Fibroblast of pulmonary artery (primary cell): ENCODE data around the gene CBX4.

Experiments
- DNase-seq: peaks from one replicate; pipeline ENCODE4 v3.0.0-alpha.2; 2010; ENCODE audit warnings: low read depth
- H3K4me3 ChIP-seq: replicated peaks from 2 replicates; pipeline ENCODE4 v1.5.1; 2011; ENCODE audit warnings: low read depth, mild to moderate bottlenecking, control low read depth, low read length, moderate library complexity
- TF ChIP-seq, protein P1 (sequence below): IDR thresholded peaks from 2 replicates; pipeline ENCODE4 v1.5.1; 2011; ENCODE audit warnings: mild to moderate bottlenecking, control low read depth, low read length, inconsistent platforms; ENCODE audit errors: missing control alignments

CBX4 gene

DNA sequence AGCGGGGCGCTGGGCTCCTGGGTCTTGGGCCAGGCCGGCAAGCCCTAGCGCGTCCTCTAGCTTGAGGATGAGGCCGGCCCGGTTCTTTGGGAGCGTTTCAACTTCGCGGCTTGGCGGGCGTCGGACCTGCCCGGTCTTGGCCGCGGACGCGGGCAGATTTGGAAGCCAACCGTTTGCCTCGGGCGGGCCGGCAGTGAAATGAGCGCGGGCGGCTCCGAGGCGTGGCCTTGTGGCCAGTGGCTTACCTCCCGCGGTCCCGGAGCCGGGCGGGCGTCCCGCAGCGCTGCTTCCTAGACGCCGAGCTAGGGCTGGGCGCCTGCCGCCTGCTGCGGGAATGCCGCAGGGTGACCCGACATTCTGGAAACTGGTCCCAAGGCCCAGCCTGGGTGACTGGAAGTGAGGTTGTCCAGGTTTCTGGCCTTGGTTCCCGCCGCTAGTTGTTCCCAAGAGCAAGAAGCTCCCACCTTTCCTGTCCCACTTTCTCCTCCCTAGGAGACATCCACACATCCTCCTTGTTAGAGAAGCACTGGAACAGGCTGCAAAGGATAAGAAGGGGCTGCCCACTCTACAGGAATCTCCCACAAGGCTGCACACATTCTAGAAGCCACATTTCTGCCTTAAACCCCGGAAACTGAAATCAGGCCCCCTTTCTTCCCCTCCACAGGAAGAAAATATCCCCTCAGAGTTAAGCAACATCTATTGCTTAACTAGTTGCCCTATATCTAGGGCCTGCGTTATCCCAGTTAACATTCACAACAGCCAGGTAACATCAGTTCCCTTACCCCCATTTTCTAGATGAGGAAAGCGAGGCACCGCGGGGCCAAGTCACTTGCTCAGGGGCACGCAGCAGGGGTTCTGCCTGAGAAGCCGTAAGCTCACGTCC, 37.8 kb downstream of the CBX4 start:
- no peak for DNase-seq
- H3K4me3 ChIP-seq = no peak overlapping the region
- TF ChIP-seq, protein P1, sequence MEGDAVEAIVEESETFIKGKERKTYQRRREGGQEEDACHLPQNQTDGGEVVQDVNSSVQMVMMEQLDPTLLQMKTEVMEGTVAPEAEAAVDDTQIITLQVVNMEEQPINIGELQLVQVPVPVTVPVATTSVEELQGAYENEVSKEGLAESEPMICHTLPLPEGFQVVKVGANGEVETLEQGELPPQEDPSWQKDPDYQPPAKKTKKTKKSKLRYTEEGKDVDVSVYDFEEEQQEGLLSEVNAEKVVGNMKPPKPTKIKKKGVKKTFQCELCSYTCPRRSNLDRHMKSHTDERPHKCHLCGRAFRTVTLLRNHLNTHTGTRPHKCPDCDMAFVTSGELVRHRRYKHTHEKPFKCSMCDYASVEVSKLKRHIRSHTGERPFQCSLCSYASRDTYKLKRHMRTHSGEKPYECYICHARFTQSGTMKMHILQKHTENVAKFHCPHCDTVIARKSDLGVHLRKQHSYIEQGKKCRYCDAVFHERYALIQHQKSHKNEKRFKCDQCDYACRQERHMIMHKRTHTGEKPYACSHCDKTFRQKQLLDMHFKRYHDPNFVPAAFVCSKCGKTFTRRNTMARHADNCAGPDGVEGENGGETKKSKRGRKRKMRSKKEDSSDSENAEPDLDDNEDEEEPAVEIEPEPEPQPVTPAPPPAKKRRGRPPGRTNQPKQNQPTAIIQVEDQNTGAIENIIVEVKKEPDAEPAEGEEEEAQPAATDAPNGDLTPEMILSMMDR = no peak

DNA sequence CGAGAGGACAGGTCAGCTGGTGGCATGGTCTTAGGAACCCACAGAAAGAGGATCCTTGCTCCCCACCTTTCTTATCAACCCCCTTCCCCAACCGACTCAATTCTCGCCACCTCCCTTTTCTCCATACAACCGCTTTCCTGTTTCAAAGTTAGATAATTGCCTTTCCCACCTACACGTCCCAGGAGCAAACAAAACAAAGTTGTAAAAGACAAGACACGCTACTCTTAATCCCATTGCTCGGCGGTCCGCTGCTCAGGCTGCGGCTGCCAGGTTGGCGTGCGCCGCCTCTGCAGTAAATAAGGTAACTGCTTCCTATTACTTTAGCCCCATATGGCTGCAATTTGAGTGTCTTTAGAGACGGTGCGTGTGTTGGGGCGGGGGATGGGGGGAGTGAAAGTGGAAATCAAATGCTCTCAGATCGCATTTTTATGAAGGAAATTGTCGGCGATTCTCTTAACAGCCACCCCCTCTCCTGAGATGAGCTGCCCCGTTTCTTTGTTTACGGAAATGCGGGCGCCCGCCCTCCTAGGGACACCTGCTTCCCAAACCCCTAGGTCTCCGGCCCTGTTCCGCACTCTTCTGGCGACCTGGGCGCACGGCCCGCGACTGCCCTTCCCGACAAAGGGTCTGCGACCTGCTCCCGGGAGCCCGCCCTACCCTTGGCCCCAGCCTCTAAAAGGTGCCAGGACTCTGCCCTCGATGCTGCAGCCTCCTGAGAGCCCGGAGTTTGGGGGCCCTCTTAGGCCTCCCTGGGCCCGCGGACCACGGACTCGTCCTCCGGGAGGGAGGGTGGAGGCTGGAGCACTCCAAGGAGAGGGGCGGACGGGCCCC, 38.7 kb downstream of the CBX4 start:
- TF ChIP-seq, protein P1 = no peak
- no peak overlapping the region for H3K4me3 ChIP-seq
- peak; percentile 54 for DNase-seq

DNA sequence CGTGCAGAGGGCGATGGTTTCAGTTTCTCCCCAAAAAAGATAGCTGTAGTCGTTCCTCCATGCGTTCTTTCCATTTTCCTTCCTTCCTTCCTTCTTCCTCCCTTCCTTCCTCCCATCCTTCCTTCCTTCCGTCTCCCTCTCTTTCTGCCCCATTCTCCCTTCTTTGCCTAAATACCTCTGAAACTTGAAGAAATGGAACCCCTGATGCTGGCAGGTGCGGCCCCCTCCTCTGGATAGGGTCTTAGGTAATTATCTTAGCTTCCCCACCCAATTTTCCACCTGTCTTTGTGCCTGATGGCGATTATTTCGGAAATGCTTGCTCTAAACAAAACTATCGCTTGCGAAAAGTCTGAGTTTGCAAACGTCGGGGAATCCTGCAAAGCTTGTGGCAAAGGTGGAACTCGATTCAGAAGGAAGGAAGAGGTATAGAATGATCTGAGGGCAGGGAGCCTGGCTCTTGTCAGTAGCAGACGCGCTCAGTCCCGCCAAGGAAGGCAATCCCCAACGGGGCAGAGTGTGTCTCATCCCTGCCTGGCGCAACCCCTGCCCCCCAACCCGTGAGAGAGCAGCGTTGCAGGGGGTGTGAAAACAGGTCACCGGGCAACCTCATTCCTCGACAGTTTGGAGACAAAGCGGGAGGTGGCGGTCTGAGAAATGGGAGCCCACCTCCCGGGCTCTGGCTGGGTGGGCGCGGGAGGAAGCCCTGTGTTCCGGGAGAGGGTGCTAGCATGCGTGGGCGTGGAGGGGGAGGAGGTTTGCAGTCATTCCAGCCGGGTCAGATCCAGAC, 39.5 kb downstream of the CBX4 start:
- no peak for DNase-seq
- TF ChIP-seq, protein P1 = no peak
- H3K4me3 ChIP-seq = no peak overlapping the region

DNA sequence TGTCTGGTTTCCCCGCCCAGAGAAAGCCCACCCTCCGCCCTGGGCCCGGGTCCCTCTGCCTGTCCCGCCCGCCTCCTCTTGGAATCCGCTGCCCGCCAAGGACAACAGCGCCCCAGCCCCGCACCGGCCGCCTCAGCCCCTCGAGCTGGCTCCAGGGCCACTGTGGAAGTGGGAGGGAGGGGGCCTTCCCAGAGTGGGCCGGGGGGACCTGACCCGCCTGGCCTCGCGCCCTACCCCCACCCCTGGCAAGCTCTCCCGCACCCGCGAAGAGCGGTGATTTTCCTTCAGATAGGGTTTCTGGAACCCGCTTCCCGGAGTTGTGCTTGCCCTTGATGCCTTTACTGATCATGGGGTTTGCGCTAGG, 40.1 kb downstream of the CBX4 start:
- no peak overlapping the region for H3K4me3 ChIP-seq
- TF ChIP-seq, protein P1 = no peak
- DNase-seq = no peak

DNA sequence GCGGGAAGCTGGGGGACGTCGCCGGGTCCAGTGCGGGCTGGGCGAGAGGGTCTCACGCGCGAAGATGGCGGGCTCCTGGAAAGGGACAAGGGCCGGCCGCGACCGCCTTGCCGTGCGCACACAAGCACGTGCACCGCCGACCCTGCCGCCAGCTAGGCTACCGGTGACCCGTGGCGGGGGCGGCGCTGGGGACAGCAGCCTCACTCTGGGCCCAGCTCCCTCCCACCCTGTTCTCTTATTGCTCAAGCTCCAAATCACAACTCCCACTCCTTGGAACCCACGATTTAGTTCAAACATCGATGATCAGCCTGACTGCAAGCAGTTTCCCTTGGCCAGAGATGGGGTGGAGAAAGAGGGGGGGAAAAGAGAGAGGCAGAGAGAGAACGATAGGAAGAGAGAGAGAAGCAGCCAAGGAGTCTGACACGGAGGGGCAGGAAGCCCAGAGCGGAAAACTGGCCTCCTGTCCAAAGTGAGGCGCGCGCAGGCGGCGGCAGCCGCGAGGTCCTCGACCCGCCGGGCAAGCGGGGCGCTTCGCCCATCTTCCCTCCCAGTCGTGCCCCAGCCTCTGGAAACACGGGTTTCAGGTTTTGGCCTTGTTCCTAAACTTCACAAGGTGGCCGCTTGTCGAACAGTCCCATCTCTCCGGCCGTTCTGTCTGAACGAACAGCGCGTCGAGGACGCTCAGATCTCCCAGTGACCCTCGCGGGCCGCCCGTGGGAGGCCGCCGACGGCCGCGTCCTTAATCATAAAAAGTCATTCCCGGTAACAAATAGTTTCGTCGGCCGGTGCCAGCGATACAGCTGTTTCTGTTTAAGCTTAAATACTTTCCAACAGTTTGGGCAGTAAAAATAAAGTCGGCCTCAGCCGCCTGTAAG, 40.7 kb downstream of the CBX4 start:
- H3K4me3 ChIP-seq = no peak overlapping the region
- DNase-seq = no peak
- TF ChIP-seq, protein P1 = no peak
